Measurements from ENCODE around the gene ABRACL.

DNA sequence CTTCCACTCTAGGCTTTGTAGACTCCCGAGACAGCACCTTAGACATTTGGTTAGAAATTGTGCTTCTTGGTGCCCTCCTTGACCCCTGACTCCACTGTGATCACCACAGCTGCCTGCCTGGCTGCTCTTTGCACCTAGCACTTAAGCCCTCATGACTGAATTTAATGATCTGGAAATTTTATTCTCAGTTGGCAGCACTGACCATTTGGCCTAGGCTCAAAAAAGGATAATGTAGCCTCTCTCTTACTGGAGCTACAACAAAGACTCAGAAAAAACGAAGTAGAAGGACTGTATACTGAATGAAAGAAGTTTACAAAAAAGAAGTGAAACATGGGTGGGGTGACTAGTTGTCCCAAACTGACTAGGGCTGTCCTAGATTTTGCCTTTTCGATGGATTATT, 11.3 kb upstream of the ABRACL start:
- TF ChIP-seq, protein P1, sequence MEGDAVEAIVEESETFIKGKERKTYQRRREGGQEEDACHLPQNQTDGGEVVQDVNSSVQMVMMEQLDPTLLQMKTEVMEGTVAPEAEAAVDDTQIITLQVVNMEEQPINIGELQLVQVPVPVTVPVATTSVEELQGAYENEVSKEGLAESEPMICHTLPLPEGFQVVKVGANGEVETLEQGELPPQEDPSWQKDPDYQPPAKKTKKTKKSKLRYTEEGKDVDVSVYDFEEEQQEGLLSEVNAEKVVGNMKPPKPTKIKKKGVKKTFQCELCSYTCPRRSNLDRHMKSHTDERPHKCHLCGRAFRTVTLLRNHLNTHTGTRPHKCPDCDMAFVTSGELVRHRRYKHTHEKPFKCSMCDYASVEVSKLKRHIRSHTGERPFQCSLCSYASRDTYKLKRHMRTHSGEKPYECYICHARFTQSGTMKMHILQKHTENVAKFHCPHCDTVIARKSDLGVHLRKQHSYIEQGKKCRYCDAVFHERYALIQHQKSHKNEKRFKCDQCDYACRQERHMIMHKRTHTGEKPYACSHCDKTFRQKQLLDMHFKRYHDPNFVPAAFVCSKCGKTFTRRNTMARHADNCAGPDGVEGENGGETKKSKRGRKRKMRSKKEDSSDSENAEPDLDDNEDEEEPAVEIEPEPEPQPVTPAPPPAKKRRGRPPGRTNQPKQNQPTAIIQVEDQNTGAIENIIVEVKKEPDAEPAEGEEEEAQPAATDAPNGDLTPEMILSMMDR (IDR thresholded peaks at IDR 0.05): no peak
- TF ChIP-seq POLR2A (IDR thresholded peaks at IDR 0.05): no peak
